Testis (tissue), 2 donors: Measurements from ENCODE around the gene DNTTIP2.

Experiments used
- POLR2A ChIP-seq: fragments of 450-650 bp; IDR thresholded peaks from one replicate; pipeline ENCODE4 v1.6.1; 2017; ENCODE audit warnings: antibody characterized with exemption, mild to moderate bottlenecking, moderate library complexity
- TF ChIP-seq, protein P1 (sequence below), 3 experiments: fragments of 450-650 bp in 2 of 3; fragments of 200-600 bp in 1 of 3; sonication (generic) in 1 of 3; IDR thresholded peaks; one replicate each; pipeline ENCODE4 v1.5.1; 2016 to 2019; ENCODE audit warnings: antibody characterized with exemption in 3 of 3, mild to moderate bottlenecking in 2 of 3, moderate library complexity in 1 of 3

DNA sequence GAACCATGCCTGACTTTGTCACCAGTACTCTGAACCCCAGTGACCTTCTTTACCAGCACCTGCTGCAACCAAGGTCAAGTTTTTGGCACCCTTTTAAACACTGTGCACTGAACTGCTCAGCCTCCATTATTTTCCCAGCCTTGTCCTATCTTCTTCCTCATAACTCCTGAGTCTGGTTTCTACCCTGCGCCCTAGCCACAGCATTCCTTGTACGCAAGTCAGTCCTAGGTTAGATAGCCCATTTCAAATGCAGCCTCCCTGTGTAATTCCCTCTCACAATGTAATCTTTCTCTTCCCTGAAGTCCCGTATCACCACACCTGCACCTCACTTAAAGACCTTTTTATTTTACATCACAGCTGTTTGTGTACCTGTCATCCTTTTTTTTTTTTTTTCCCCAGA is 37.2 kb downstream of the DNTTIP2 start:
- TF ChIP-seq, protein P1, sequence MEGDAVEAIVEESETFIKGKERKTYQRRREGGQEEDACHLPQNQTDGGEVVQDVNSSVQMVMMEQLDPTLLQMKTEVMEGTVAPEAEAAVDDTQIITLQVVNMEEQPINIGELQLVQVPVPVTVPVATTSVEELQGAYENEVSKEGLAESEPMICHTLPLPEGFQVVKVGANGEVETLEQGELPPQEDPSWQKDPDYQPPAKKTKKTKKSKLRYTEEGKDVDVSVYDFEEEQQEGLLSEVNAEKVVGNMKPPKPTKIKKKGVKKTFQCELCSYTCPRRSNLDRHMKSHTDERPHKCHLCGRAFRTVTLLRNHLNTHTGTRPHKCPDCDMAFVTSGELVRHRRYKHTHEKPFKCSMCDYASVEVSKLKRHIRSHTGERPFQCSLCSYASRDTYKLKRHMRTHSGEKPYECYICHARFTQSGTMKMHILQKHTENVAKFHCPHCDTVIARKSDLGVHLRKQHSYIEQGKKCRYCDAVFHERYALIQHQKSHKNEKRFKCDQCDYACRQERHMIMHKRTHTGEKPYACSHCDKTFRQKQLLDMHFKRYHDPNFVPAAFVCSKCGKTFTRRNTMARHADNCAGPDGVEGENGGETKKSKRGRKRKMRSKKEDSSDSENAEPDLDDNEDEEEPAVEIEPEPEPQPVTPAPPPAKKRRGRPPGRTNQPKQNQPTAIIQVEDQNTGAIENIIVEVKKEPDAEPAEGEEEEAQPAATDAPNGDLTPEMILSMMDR (IDR thresholded peaks at IDR 0.05), result no peak
- TF ChIP-seq POLR2A, result no peak
